Measurements from ENCODE around the gene TOMM34.

DNA sequence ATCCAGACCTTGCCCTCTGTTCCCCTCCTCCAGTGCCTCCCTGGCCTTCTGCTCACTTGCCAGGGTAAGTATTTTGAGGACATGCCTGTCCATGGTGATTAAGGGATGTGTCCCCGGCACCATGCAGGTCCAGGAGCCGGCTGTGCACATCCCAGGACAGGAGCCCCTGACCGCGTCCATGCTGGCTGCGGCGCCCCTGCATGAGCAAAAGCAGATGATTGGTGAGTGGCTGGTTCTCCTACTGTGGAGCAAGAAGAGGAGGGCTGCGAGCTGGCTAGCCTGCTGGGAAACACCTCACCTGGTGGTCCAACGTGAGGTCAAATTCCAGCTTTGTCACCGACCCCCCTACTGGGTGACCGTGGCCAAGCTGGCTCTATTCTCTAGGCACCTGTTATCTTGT is 23.7 kb downstream of the TOMM34 start:
- no peak for TF ChIP-seq EZH2 (IDR thresholded peaks at IDR 0.05; ENCODE audit: low read length, missing control alignments)
- TF ChIP-seq, protein P1, sequence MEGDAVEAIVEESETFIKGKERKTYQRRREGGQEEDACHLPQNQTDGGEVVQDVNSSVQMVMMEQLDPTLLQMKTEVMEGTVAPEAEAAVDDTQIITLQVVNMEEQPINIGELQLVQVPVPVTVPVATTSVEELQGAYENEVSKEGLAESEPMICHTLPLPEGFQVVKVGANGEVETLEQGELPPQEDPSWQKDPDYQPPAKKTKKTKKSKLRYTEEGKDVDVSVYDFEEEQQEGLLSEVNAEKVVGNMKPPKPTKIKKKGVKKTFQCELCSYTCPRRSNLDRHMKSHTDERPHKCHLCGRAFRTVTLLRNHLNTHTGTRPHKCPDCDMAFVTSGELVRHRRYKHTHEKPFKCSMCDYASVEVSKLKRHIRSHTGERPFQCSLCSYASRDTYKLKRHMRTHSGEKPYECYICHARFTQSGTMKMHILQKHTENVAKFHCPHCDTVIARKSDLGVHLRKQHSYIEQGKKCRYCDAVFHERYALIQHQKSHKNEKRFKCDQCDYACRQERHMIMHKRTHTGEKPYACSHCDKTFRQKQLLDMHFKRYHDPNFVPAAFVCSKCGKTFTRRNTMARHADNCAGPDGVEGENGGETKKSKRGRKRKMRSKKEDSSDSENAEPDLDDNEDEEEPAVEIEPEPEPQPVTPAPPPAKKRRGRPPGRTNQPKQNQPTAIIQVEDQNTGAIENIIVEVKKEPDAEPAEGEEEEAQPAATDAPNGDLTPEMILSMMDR (conservative IDR thresholded peaks at IDR 0.05 in 1 of 2, IDR thresholded peaks at IDR 0.05 in 1 of 2; ENCODE audit: low read depth in 1 of 2, low read length in 2 of 2), result no peak
